ENCODE data around the gene RTN4R. TPM values are rescaled to one million over a fixed set of nuclear protein-coding genes. Genes with fewer than 3 reads are reported as not detected.

Gene RTN4R
- total and polyA plus RNA-seq, 2 of the 4 experiments (the other 2 are of a cell fraction) = 0.18 to 0.94 TPM

DNA sequence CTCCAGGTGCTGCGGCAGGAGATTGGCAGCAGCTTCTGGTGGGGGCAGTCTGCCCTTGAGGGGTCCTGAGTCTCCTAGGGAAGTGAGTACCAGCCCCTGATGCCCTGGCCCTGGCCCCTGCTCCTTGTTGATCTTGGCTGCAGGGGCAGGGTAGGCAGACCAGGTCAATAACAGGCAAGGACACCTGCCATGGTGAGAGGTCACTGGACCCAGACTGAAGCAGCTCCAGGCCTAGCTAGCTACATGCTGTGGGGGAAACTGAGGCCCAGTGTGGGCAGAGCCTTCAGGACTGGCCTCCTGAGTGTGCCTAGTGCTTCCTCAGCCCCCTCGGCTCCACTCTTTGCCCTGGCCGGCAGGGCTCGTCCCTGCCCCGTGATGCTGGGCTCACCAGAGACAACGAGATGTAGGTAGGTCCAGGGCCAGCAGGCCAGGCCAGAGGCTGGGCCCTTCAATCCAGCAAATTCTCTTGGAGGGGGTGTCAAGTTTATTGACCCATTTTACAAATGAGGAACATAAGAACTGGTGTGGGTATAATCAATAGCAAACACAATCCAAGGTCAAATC, 20.4 kb downstream of the RTN4R start:
- no peak overlapping the region for H3K23ac ChIP-seq (ENCODE audit: low read depth, low read length)
- H3K36me3 ChIP-seq (ENCODE audit: control insufficient read depth, insufficient read depth, low read length) = no peaks in the 10 kb centered on the region
- intact Hi-C loops (cut with micrococcal nuclease) (no loop called here), in situ Hi-C loops (cut with MboI; ENCODE audit: low sequenced_read_pairs) (no loop called here), dilution Hi-C loops (cut with HindIII; ENCODE audit: low sequenced_read_pairs, unreplicated experiment) (no loop called here)
- H3K79me1 ChIP-seq (ENCODE audit: low read depth in 1 of 2, low read length in 2 of 2) = no peaks in the 10 kb centered on the region
- no peak overlapping the region for H4K8ac ChIP-seq (ENCODE audit: low read depth in 2 of 2, low read length in 2 of 2)
- no peak for DNase-seq
- H3K4me1 ChIP-seq (ENCODE audit: control insufficient read depth, insufficient read depth, low read length) = peaks cover 5% of the 10 kb centered on the region
- no peak overlapping the region for H3K14ac ChIP-seq (replicated peaks; ENCODE audit: low read depth, low read length)
- ChIA-PET POLR2A (ENCODE audit: unreplicated experiment) (no interaction called here), CTCF (no interaction called here)
- H4K91ac ChIP-seq (ENCODE audit: insufficient read depth, low read depth, low read length) = no peak overlapping the region
- H2AK9ac ChIP-seq (replicated peaks; ENCODE audit: low read depth, low read length, poor library complexity) = peak overlapping the region; percentile 42
- H3K4ac ChIP-seq (ENCODE audit: low read depth, low read length) = no peak overlapping the region
- no peak overlapping the region for H3K56ac ChIP-seq (ENCODE audit: extremely low read depth, insufficient read depth, low read length)
- TF ChIP-seq FOS (IDR thresholded peaks at IDR 0.05; ENCODE audit: low read depth, low read length) (no peak), RCOR1 (IDR thresholded peaks at IDR 0.05; ENCODE audit: insufficient replicate concordance, low read length) (no peak), BHLHE40 (IDR thresholded peaks at IDR 0.05; ENCODE audit: low read depth, low read length) (no peak), MXI1 (IDR thresholded peaks at IDR 0.05; ENCODE audit: borderline replicate concordance, low read depth, low read length) (no peak), CEBPB (IDR thresholded peaks at IDR 0.05; ENCODE audit: low read depth, low read length) (no peak), CHD1 (IDR thresholded peaks at IDR 0.05; ENCODE audit: low read depth, low read length) (no peak), RAD21 (IDR thresholded peaks at IDR 0.05; ENCODE audit: low read length) (no peak), NFE2L2 (IDR thresholded peaks at IDR 0.05; ENCODE audit: low read depth, low read length) (no peak), RFX5 (IDR thresholded peaks at IDR 0.05; ENCODE audit: low read depth, low read length) (no peak), SMC3 (IDR thresholded peaks at IDR 0.05; ENCODE audit: low read depth, low read length) (no peak)
- TF ChIP-seq, protein P1, sequence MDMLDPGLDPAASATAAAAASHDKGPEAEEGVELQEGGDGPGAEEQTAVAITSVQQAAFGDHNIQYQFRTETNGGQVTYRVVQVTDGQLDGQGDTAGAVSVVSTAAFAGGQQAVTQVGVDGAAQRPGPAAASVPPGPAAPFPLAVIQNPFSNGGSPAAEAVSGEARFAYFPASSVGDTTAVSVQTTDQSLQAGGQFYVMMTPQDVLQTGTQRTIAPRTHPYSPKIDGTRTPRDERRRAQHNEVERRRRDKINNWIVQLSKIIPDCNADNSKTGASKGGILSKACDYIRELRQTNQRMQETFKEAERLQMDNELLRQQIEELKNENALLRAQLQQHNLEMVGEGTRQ (IDR thresholded peaks at IDR 0.05; ENCODE audit: low read depth, low read length) = no peak
- H2BK20ac ChIP-seq (ENCODE audit: low read depth, low read length) = no peak overlapping the region
- H2BK15ac ChIP-seq (ENCODE audit: low read depth, low read length) = no peak overlapping the region
- H3K4me2 ChIP-seq (ENCODE audit: low read depth, low read length) = no peak overlapping the region
- no peak overlapping the region for H4K5ac ChIP-seq (ENCODE audit: low read depth, low read length)
- no peaks in the 10 kb centered on the region for H3K9me1 ChIP-seq (ENCODE audit: insufficient read depth, low read length)
- no peak overlapping the region for H2AK5ac ChIP-seq (ENCODE audit: low read depth, low read length)
- no peak overlapping the region for H2AFZ ChIP-seq (replicated peaks; ENCODE audit: low read length, poor library complexity)
- ATAC-seq (ENCODE audit: low read depth) = no peak
- no peak overlapping the region for H3K27ac ChIP-seq (ENCODE audit: insufficient read depth, low read length)
- H2BK120ac ChIP-seq (ENCODE audit: low read depth, low read length) = no peak overlapping the region
- H3K9me3 ChIP-seq (ENCODE audit: control insufficient read depth, insufficient read depth, low read length) = no peaks in the 10 kb centered on the region
- no peaks in the 10 kb centered on the region for H4K20me1 ChIP-seq (ENCODE audit: insufficient read depth, low read length)
- H3K4me3 ChIP-seq (ENCODE audit: insufficient read depth, low read depth, low read length) = no peak overlapping the region
- BruUV-seq (replicated peaks) = no TSS peak
- H3K18ac ChIP-seq (ENCODE audit: low read depth, low read length) = no peak overlapping the region
- WGBS, 2 experiments (ENCODE audit: extremely low coverage in 2 of 2, insufficient read length in 1 of 2) = no CpG with 5 or more reads among the region's 6 CpGs
- H2BK5ac ChIP-seq (ENCODE audit: low read depth, low read length, poor library complexity, severe bottlenecking) = no peak overlapping the region
- H3K27me3 ChIP-seq (ENCODE audit: control insufficient read depth, insufficient read depth, low read length) = peaks cover 6% of the 10 kb centered on the region; the same call in 1 of the 2 replicates
- H3K9ac ChIP-seq (ENCODE audit: low read depth, low read length) = no peak overlapping the region

Measured in IMR-90 (cell line).